K562 (cell line): ENCODE measurements around the gene SPI1. TPM values are rescaled to one million over a fixed set of nuclear protein-coding genes. Genes with fewer than 3 reads are reported as not detected.

Experiments used
- ATAC-seq: fragments of 200-7000 bp; cut with Tn5 transposase; 3 replicates; pipeline ENCODE4 v1.9.1; 2020; ENCODE audit warnings: moderate library complexity
- BruUV-seq: library from RNA; stranded (reverse); fragments of 400-500 nt; replicated peaks from 2 replicates; lab custom pipeline; 2021; lab: Mats Ljungman, UMichigan
- CTCF ChIA-PET: fragments of 300-600 bp; formaldehyde crosslinking; extraction: SDS; loops from one replicate; lab custom pipeline; 2021; ENCODE audit warnings: low intra/inter-chr PET ratio; lab: Yijun Ruan, JAX
- POLR2A ChIA-PET: fragments of 300-600, 350-650 bp; sonication (Branson Sonifier 250); formaldehyde crosslinking; extraction: SDS; loops from one replicate; lab custom pipeline; 2021; ENCODE audit warnings: antibody characterized with exemption, inconsistent platforms; lab: Yijun Ruan, JAX
- DNase-seq, 4 experiments: peaks; one replicate each; pipeline versions ENCODE4 v3.0.0 to v3.0.0-alpha.2; 2011 to 2018; ENCODE audit warnings: low spot score in 3 of 4, mixed read lengths in 3 of 4; ENCODE audit errors: extremely low read depth in 1 of 4
- FAIRE-seq: peaks from 2 replicates; lab custom pipeline; 2011; peaks lifted over from hg19 to GRCh38; lab: Jason Lieb, UNC
- H2AFZ ChIP-seq: 2 replicates; pipeline ENCODE4 v1.6.0; 2011; ENCODE audit warnings: low read depth, low read length, control low read depth, inconsistent platforms
- H3K27ac ChIP-seq: fragments of 200-600 bp; 3 replicates; pipeline ENCODE4 v1.8.0; 2011; ENCODE audit warnings: low read depth, mild to moderate bottlenecking, control low read depth, inconsistent platforms, low read length, moderate library complexity, mixed read lengths; ENCODE audit errors: extremely low read depth
- H3K27me3 ChIP-seq, 2 experiments: fragments of 300-600 bp in 1 of 2; 2 replicates in 1 of 2; 3 replicates in 1 of 2; pipeline versions ENCODE4 v1.6.0 to v1.8.0; 2011; ENCODE audit warnings: inconsistent platforms in 2 of 2, low read length in 2 of 2, mild to moderate bottlenecking in 1 of 2, mixed read lengths in 1 of 2, moderate library complexity in 1 of 2; ENCODE audit not compliant: control insufficient read depth in 2 of 2, insufficient read depth in 2 of 2
- H3K36me3 ChIP-seq: fragments of 300-600 bp; 3 replicates; pipeline ENCODE4 v1.8.0; 2011; ENCODE audit warnings: mild to moderate bottlenecking, low read length, inconsistent platforms; ENCODE audit not compliant: control insufficient read depth, insufficient read depth
- H3K4me1 ChIP-seq, 2 experiments: fragments of 200-600 bp in 1 of 2; replicated peaks in 1 of 2; 2 replicates in 1 of 2; 3 replicates in 1 of 2; pipeline versions ENCODE4 v1.5.1 to v1.8.0; 2011; ENCODE audit warnings: inconsistent platforms in 2 of 2, low read length in 2 of 2, mild to moderate bottlenecking in 1 of 2, mixed read lengths in 1 of 2, moderate library complexity in 1 of 2; ENCODE audit not compliant: control insufficient read depth in 2 of 2, insufficient read depth in 2 of 2
- H3K4me2 ChIP-seq: 2 replicates; pipeline ENCODE4 v1.6.1; 2011; ENCODE audit warnings: low read length, control low read depth, inconsistent platforms, mixed read lengths; ENCODE audit not compliant: insufficient read depth
- H3K4me3 ChIP-seq: fragments of 200-600 bp; sonication (generic), shearing (Covaris generic); 2 replicates; pipeline ENCODE4 v1.5.1; 2016; ENCODE audit warnings: control low read depth, inconsistent platforms
- H3K79me2 ChIP-seq: fragments of 200-600 bp; 3 replicates; pipeline ENCODE4 v1.8.0; 2011; ENCODE audit warnings: low read length, inconsistent platforms; ENCODE audit not compliant: control insufficient read depth, insufficient read depth
- H3K9ac ChIP-seq, 2 experiments: 2 replicates each; pipeline versions ENCODE4 v1.6.0 to v1.6.1; 2011; ENCODE audit warnings: low read depth in 2 of 2, low read length in 2 of 2, control low read depth in 1 of 2, inconsistent platforms in 1 of 2, mild to moderate bottlenecking in 1 of 2, mixed read lengths in 1 of 2; ENCODE audit not compliant: insufficient read depth in 1 of 2
- H3K9me1 ChIP-seq: one replicate; pipeline ENCODE4 v1.6.0; 2011; ENCODE audit warnings: inconsistent platforms, mild to moderate bottlenecking, low read length, moderate library complexity; ENCODE audit not compliant: control insufficient read depth, insufficient read depth
- H3K9me3 ChIP-seq: replicated peaks from 2 replicates; pipeline ENCODE4 v1.5.1; 2011; ENCODE audit warnings: low read depth, low read length, inconsistent platforms; ENCODE audit not compliant: control insufficient read depth, insufficient read depth
- H4K20me1 ChIP-seq: replicated peaks from 2 replicates; pipeline ENCODE4 v1.6.1; 2011; ENCODE audit warnings: low read length, inconsistent platforms, mixed read lengths; ENCODE audit not compliant: control insufficient read depth, insufficient read depth
- ARID3B ChIP-seq: fragments of 250-450 bp; sonication (Bioruptor Pico); IDR thresholded peaks from 2 replicates; pipeline ENCODE4 v1.4.0; 2020; ENCODE audit warnings: borderline replicate concordance
- BCOR ChIP-seq: fragments of 450-650 bp; IDR thresholded peaks from 2 replicates; pipeline ENCODE4 v1.6.1; 2016
- ESRRA ChIP-seq: fragments of 450-650 bp; IDR thresholded peaks from 2 replicates; pipeline ENCODE4 v1.6.1; 2014; ENCODE audit warnings: low read depth, mild to moderate bottlenecking, moderate library complexity, borderline replicate concordance
- GABPB1 ChIP-seq: sonication (generic); formaldehyde crosslinking; IDR thresholded peaks from 2 replicates; pipeline ENCODE4 v1.8.0; 2022; ENCODE audit warnings: mild to moderate bottlenecking, missing genetic modification reagents
- HDAC1 ChIP-seq, 2 experiments: fragments of 450-650 bp; IDR thresholded peaks; 2 replicates each; pipeline ENCODE4 v1.6.1; 2016 to 2017; ENCODE audit warnings: inconsistent platforms in 1 of 2, mild to moderate bottlenecking in 1 of 2, moderate library complexity in 1 of 2
- HDGF ChIP-seq: fragments of 450-650 bp; IDR thresholded peaks from 2 replicates; pipeline ENCODE4 v1.6.1; 2016
- RBFOX2 ChIP-seq: fragments of 200-400 bp; formaldehyde crosslinking; IDR thresholded peaks from 2 replicates; pipeline ENCODE4 v1.6.1; 2017; ENCODE audit warnings: low read depth, mild to moderate bottlenecking, low read length, moderate library complexity
- RBM22 ChIP-seq: fragments of 200-400 bp; formaldehyde crosslinking; IDR thresholded peaks from 2 replicates; pipeline ENCODE4 v1.6.1; 2018; ENCODE audit warnings: low read length, low read depth; ENCODE audit not compliant: poor library complexity, severe bottlenecking
- SIN3A ChIP-seq, 2 experiments: fragments of 150-350 bp in 1 of 2; IDR thresholded peaks; 2 replicates each; pipeline ENCODE4 v1.6.1; 2011 to 2016; ENCODE audit warnings: borderline replicate concordance in 2 of 2, low read depth in 2 of 2, low read length in 2 of 2, mild to moderate bottlenecking in 2 of 2, moderate library complexity in 2 of 2; ENCODE audit not compliant: control insufficient read depth in 1 of 2
- THAP7 ChIP-seq: fragments of 250-450 bp; sonication (Bioruptor Pico); IDR thresholded peaks from 2 replicates; pipeline ENCODE4 v1.5.0; 2021
- WGBS: fragments of 100-300 bp; shearing (Covaris generic); methylation state at CpG from one replicate; pipeline ENCODE4 v1.1.6; 2016; ENCODE audit warnings: low coverage, mixed read lengths; ENCODE audit not compliant: insufficient coverage; ENCODE audit errors: missing lambda C conversion rate; 5-methylcytosine and 5-hydroxymethylcytosine counted together
- in situ Hi-C: fragments of 300-500 bp; cut with MboI; formaldehyde crosslinking; loops from 4 replicates; pipeline ENCODE4 v1.15.0; 2018; ENCODE audit warnings: inconsistent platforms, mixed read lengths
- intact Hi-C: fragments of 100-400 bp; cut with micrococcal nuclease; formaldehyde crosslinking; loops from 2 replicates; pipeline ENCODE4 v1.14.2; 2022
- polyA plus RNA-seq, 8 experiments: library from polyadenylated mRNA; depleted of rRNA in 4 of 8; stranded (reverse) in 5 of 8; unstranded in 3 of 8; fragments of >200 nt; fragmentation: Nextera tagmentation in 2 of 8; fragmentation: Illumina TruSeq in 1 of 8; extraction: Ambion mirVana in 2 of 8; extraction: Trizol in 1 of 8; gene quantifications; 2 replicates each; pipeline versions ENCODE4 v1.2.1 to v1.2.3, GENCODE V29; 2011 to 2014; ENCODE audit warnings: inconsistent platforms in 1 of 8, missing spikeins in 1 of 8
- total RNA-seq, 7 experiments: library from RNA; depleted of rRNA in 6 of 7; stranded (reverse); fragments of >200 nt in 6 of 7; fragmentation: Illumina TruSeq in 2 of 7; extraction: Trizol in 2 of 7; gene quantifications; 2 replicates each; pipeline versions ENCODE4 v1.2.1 to v1.2.3, GENCODE V29; 2011 to 2021; ENCODE audit warnings: low replicate concordance in 1 of 7

The SPI1 gene
- total and polyA plus RNA-seq, 9 of the 15 experiments (the other 6 are each of a cell fraction or from before 2014, with no cell fraction given), result 0.10 to 33.7 (median 10.3) TPM

GRCh38 chr11:47408598-47409439 is 30.5 kb upstream of the SPI1 start:
- intact Hi-C loops, result loop anchor here (1.0 to 10.0 kb wide), 4 partner anchors 35 to 232 kb away; partner anchors contain the start of genes ARFGAP2 and MYBPC3
- Histone ChIP-seq H3K9me3 (no peaks in the 10 kb centered on the region), H4K20me1 (no peaks in the 10 kb centered on the region), H3K9me1 (peaks cover 2% of the 10 kb centered on the region), H3K9ac (peak overlapping the region; percentile 71 to 91), H3K4me1 (peaks cover 20 to 55% of the 10 kb centered on the region in 2 experiments), H3K4me3 (peak overlapping the region; percentile 62), H3K27me3 (no peaks in the 10 kb centered on the region), H3K79me2 (peaks cover 7% of the 10 kb centered on the region; the same call in 2 of the 3 replicates), H3K27ac (peak overlapping the region; percentile 56; the same call in 1 of the 3 replicates), H3K36me3 (no peaks in the 10 kb centered on the region), H3K4me2 (peak overlapping the region; percentile 92), H2AFZ (peak overlapping the region; percentile 78)
- FAIRE-seq, result no peak
- CTCF ChIA-PET, result interaction anchor here (0.6 to 1.3 kb wide), 4 partner anchors 34 to 348 kb away, joined by 3 to 11 read pairs (median 4); no protein-coding TSS in a partner anchor
- DNase-seq, result no peak
- BruUV-seq, result TSS peak; percentile 68
- POLR2A ChIA-PET, result interaction anchor here (0.6 to 3.3 kb wide), 4 partner anchors 8 to 412 kb away, joined by 3 to 16 read pairs (median 3); partner anchors contain the start of gene PSMC3
- in situ Hi-C loops, result loop anchor here (5.0 kb wide), 1 partner anchor 37 kb away; no protein-coding TSS in a partner anchor
- peak; percentile 5 for ATAC-seq
- 39% methylated on average over 13 of the region's 50 CpGs for WGBS
- TF ChIP-seq HDAC1 (IDR thresholded peaks at IDR 0.05), result peak in 1 of 2 experiments; percentile 39; a peak in 2 of 4 replicates
- TF ChIP-seq BCOR, result peak; percentile 36; the same call in 1 of the 2 replicates
- peak in 1 of 2 experiments; percentile 15; a peak in 1 of 4 replicates for TF ChIP-seq SIN3A (IDR thresholded peaks at IDR 0.05; ENCODE audit: borderline replicate concordance in 2 of 2, control insufficient read depth in 1 of 2, low read depth in 2 of 2, low read length in 2 of 2)
- TF ChIP-seq HDGF, result peak; percentile 45; the same call in 1 of the 2 replicates
- no peak for TF ChIP-seq ARID3B
- TF ChIP-seq RBFOX2, result no peak
- peak; percentile 9 for TF ChIP-seq RBM22
- TF ChIP-seq GABPB1, result no peak
- no peak for TF ChIP-seq ESRRA
- no peak for TF ChIP-seq THAP7
